HG02852 (cell line): ENCODE results near the gene GSS.

Source experiments
- ATAC-seq: cut with Tn5 transposase; IDR thresholded peaks from one replicate; pipeline ENCODE4 v1.9.1; 2021; ENCODE audit warnings: mild to moderate bottlenecking, moderate library complexity; ENCODE audit not compliant: unreplicated experiment

GSS gene

GRCh38 chr20:34994509-34995131 lies 39.0 kb upstream of the GSS start:
- no peak for ATAC-seq

- ATAC-seq, result no peak
These were observed 38.4 kb upstream of the GSS start for GRCh38 chr20:34993941-34994508.

GRCh38 chr20:34992751-34993417 lies 37.3 kb upstream of the GSS start:
- no peak for ATAC-seq

GRCh38 chr20:34990661-34991214 lies 35.1 kb upstream of the GSS start:
- no peak for ATAC-seq

GRCh38 chr20:34990231-34990630 lies 34.6 kb upstream of the GSS start:
- ATAC-seq, result no peak

GRCh38 chr20:34989670-34990069 lies 34.1 kb upstream of the GSS start:
- ATAC-seq, result no peak

GRCh38 chr20:34989118-34989517 lies 33.5 kb upstream of the GSS start:
- ATAC-seq, result no peak

GRCh38 chr20:34988191-34988540 lies 32.6 kb upstream of the GSS start:
- no peak for ATAC-seq

- ATAC-seq, result no peak
These were observed 31.9 kb upstream of the GSS start for GRCh38 chr20:34987288-34988190.

- no peak for ATAC-seq
These were observed 31.0 kb upstream of the GSS start for GRCh38 chr20:34986311-34987287.

GRCh38 chr20:34985461-34986310 lies 30.1 kb upstream of the GSS start:
- ATAC-seq, result no peak

- ATAC-seq, result no peak
These were observed 29.2 kb upstream of the GSS start for GRCh38 chr20:34984756-34985261.

GRCh38 chr20:34983995-34984735 lies 28.6 kb upstream of the GSS start:
- ATAC-seq, result no peak

GRCh38 chr20:34983089-34983820 lies 27.6 kb upstream of the GSS start:
- no peak for ATAC-seq

- ATAC-seq, result no peak
These were observed 26.9 kb upstream of the GSS start for GRCh38 chr20:34982270-34983088.

GRCh38 chr20:34980543-34981233 lies 25.1 kb upstream of the GSS start:
- no peak for ATAC-seq
